Measurements from ENCODE around the gene ST3GAL3.

ST3GAL3 gene

DNA sequence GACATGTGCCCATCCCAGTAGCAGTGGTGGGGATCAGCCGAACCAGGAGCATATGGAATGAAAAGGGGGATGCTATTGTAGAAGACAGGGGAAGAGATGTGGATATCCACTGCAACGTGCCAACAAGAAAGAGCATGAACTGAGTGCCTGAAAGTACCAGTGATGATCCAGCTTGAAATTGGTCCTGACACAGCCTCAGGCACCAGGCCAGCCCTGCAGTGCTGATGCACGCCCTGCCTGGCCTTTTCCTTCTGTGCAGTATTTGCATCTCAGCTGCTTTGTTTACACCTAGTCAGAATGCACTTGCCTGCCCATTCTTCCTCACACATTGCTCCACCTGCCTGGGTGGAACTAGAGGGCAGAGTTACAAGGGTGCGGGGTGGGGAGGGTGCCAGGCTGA, 176.0 kb downstream of the ST3GAL3 start:
- Histone ChIP-seq H3K27me3 (ENCODE audit: insufficient read depth, low read depth) (no peaks in the 10 kb centered on the region), H3K4me2 (no peak overlapping the region), H3K4me3 (IDR thresholded peaks at IDR 0.05; ENCODE audit: insufficient read depth, low read depth, low read length) (no peak overlapping the region), H4K20me1 (ENCODE audit: insufficient read depth) (no peaks in the 10 kb centered on the region), H3K79me2 (ENCODE audit: insufficient read depth, low read depth) (no peaks in the 10 kb centered on the region), H3K36me3 (ENCODE audit: insufficient read depth) (no peaks in the 10 kb centered on the region), H3K4me1 (ENCODE audit: low read depth, poor library complexity, severe bottlenecking) (no peaks in the 10 kb centered on the region), H2AFZ (ENCODE audit: low read depth) (no peak overlapping the region), H3K27ac (no peak overlapping the region), H3K9ac (no peak overlapping the region)
- TF ChIP-seq, protein P1, sequence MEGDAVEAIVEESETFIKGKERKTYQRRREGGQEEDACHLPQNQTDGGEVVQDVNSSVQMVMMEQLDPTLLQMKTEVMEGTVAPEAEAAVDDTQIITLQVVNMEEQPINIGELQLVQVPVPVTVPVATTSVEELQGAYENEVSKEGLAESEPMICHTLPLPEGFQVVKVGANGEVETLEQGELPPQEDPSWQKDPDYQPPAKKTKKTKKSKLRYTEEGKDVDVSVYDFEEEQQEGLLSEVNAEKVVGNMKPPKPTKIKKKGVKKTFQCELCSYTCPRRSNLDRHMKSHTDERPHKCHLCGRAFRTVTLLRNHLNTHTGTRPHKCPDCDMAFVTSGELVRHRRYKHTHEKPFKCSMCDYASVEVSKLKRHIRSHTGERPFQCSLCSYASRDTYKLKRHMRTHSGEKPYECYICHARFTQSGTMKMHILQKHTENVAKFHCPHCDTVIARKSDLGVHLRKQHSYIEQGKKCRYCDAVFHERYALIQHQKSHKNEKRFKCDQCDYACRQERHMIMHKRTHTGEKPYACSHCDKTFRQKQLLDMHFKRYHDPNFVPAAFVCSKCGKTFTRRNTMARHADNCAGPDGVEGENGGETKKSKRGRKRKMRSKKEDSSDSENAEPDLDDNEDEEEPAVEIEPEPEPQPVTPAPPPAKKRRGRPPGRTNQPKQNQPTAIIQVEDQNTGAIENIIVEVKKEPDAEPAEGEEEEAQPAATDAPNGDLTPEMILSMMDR (conservative IDR thresholded peaks at IDR 0.05; ENCODE audit: low read depth, low read length) = no peak

DNA sequence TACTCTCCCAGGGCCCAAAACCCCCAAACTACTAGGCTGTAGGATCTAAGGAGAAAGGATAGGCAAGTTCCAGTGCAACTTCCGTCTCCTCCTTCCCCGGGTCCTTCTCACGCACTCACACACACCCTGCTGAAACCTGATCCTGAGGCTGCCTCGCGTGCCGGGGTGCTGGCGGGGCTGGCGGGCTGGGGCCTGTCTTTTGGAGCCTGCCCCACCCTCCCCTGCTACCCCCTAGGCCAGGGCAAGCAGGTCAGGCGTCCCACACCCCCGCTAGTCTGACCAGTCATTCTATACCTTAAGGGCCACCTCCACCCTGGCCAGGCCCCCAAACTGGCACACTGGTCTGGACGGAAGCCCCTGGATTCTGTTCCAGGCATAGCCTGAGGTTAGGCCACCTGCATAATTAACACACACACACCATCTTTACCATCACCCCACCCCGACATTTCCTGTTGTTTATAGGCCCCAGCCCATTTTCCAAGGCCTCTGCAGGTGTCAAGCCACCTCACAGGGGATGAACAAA, 178.0 kb downstream of the ST3GAL3 start:
- H3K27ac ChIP-seq = no peak overlapping the region
- H3K36me3 ChIP-seq (ENCODE audit: insufficient read depth) = no peaks in the 10 kb centered on the region
- no peak overlapping the region for H3K4me2 ChIP-seq
- no peak overlapping the region for H2AFZ ChIP-seq (ENCODE audit: low read depth)
- no peaks in the 10 kb centered on the region for H3K79me2 ChIP-seq (ENCODE audit: insufficient read depth, low read depth)
- TF ChIP-seq, protein P1 (conservative IDR thresholded peaks at IDR 0.05; ENCODE audit: low read depth, low read length) = no peak
- no peak overlapping the region for H3K4me3 ChIP-seq (IDR thresholded peaks at IDR 0.05; ENCODE audit: insufficient read depth, low read depth, low read length)
- no peaks in the 10 kb centered on the region for H3K27me3 ChIP-seq (ENCODE audit: insufficient read depth, low read depth)
- no peaks in the 10 kb centered on the region for H4K20me1 ChIP-seq (ENCODE audit: insufficient read depth)
- no peak overlapping the region for H3K9ac ChIP-seq
- no peaks in the 10 kb centered on the region for H3K4me1 ChIP-seq (ENCODE audit: low read depth, poor library complexity, severe bottlenecking)

DNA sequence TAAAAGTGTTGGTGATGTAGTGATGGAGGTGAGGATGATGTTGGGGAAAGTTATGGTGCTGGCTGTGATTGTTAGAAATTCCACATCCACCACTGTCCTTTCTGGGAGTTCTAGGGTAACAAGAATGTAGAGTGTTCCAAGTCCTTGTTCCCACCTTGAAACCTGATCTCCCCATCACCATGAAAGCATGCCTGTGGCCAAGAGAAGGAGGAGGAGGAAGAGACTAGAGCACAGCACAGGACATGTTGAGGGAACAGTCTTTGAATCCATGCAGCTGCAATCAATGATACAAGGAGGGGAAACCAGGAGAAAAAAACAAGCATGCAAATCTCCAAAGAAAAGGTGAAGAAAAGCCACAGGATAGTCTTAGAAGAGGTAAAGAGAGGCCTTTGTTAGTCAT, 180.4 kb downstream of the ST3GAL3 start:
- H3K4me2 ChIP-seq = no peak overlapping the region
- no peaks in the 10 kb centered on the region for H3K27me3 ChIP-seq (ENCODE audit: insufficient read depth, low read depth)
- H3K9ac ChIP-seq = no peak overlapping the region
- H3K4me3 ChIP-seq (IDR thresholded peaks at IDR 0.05; ENCODE audit: insufficient read depth, low read depth, low read length) = no peak overlapping the region
- H3K79me2 ChIP-seq (ENCODE audit: insufficient read depth, low read depth) = no peaks in the 10 kb centered on the region
- no peaks in the 10 kb centered on the region for H3K36me3 ChIP-seq (ENCODE audit: insufficient read depth)
- H3K27ac ChIP-seq = no peak overlapping the region
- H2AFZ ChIP-seq (ENCODE audit: low read depth) = no peak overlapping the region
- TF ChIP-seq, protein P1 (conservative IDR thresholded peaks at IDR 0.05; ENCODE audit: low read depth, low read length) = no peak
- H3K4me1 ChIP-seq (ENCODE audit: low read depth, poor library complexity, severe bottlenecking) = no peaks in the 10 kb centered on the region
- H4K20me1 ChIP-seq (ENCODE audit: insufficient read depth) = no peaks in the 10 kb centered on the region

DNA sequence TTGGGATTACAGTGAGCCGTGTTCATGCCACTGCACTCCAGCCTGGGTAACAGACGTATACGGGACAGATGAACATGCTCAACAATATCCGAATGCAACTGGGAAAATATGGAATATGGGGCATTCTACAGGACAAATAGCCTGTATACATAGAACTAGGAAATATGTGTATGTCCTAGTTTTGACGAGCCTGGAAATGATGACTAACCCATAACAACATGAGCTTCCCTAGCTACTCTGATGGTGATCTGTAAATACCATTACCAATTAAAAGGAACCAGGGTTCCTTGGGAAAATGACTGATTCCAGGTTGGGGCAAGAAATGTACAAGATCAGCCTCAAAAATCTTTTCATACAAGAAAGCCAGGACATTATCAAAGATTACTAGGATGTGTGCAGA, 183.5 kb downstream of the ST3GAL3 start:
- TF ChIP-seq, protein P1 (conservative IDR thresholded peaks at IDR 0.05; ENCODE audit: low read depth, low read length) = no peak
- no peak overlapping the region for H2AFZ ChIP-seq (ENCODE audit: low read depth)
- H3K36me3 ChIP-seq (ENCODE audit: insufficient read depth) = no peaks in the 10 kb centered on the region
- H3K79me2 ChIP-seq (ENCODE audit: insufficient read depth, low read depth) = no peaks in the 10 kb centered on the region
- no peak overlapping the region for H3K4me3 ChIP-seq (IDR thresholded peaks at IDR 0.05; ENCODE audit: insufficient read depth, low read depth, low read length)
- H3K4me2 ChIP-seq = no peak overlapping the region
- no peak overlapping the region for H3K9ac ChIP-seq
- no peaks in the 10 kb centered on the region for H3K4me1 ChIP-seq (ENCODE audit: low read depth, poor library complexity, severe bottlenecking)
- no peaks in the 10 kb centered on the region for H3K27me3 ChIP-seq (ENCODE audit: insufficient read depth, low read depth)
- no peak overlapping the region for H3K27ac ChIP-seq
- H4K20me1 ChIP-seq (ENCODE audit: insufficient read depth) = no peaks in the 10 kb centered on the region

All from KMS-11 (cell line).